HepG2 (cell line): Measurements from ENCODE around the gene APBA3. TPM values are rescaled to one million over a fixed set of nuclear protein-coding genes. Genes with fewer than 3 reads are reported as not detected.

Experiments used
- ATF4 ChIP-seq, 2 experiments: fragments of 450-650 bp in 1 of 2; sonication (generic) in 1 of 2; formaldehyde crosslinking; IDR thresholded peaks; 2 replicates each; pipeline versions ENCODE4 v1.5.0 to v1.8.0; 2020 to 2022; ENCODE audit warnings: mild to moderate bottlenecking in 1 of 2, missing genetic modification reagents in 1 of 2
- JUNB ChIP-seq: sonication (generic); formaldehyde crosslinking; IDR thresholded peaks from 2 replicates; pipeline ENCODE4 v1.8.0; 2022; ENCODE audit warnings: missing genetic modification reagents, mild to moderate bottlenecking, borderline replicate concordance
- MAFG ChIP-seq: sonication (generic); formaldehyde crosslinking; IDR thresholded peaks from 2 replicates; pipeline ENCODE4 v1.5.1; 2020; ENCODE audit warnings: mild to moderate bottlenecking, missing genetic modification reagents
- MTERF4 ChIP-seq: sonication (generic); formaldehyde crosslinking; IDR thresholded peaks from 2 replicates; pipeline ENCODE4 v1.8.0; 2023; ENCODE audit warnings: mild to moderate bottlenecking, missing genetic modification reagents
- MXD3 ChIP-seq: IDR thresholded peaks from 2 replicates; pipeline ENCODE4 v1.6.1; 2016; ENCODE audit warnings: mild to moderate bottlenecking, missing biosample characterization, missing genetic modification reagents
- PAXIP1 ChIP-seq: sonication (generic); formaldehyde crosslinking; conservative IDR thresholded peaks from 2 replicates; pipeline ENCODE4 v1.4.0; 2020; ENCODE audit warnings: mild to moderate bottlenecking, missing genetic modification reagents, moderate library complexity
- PREB ChIP-seq: sonication (generic); formaldehyde crosslinking; IDR thresholded peaks from 2 replicates; pipeline ENCODE4 v1.4.0; 2020; ENCODE audit warnings: missing genetic modification reagents
- SRY ChIP-seq: sonication (generic); formaldehyde crosslinking; IDR thresholded peaks from 2 replicates; pipeline ENCODE4 v1.8.0; 2022; ENCODE audit warnings: mild to moderate bottlenecking, missing genetic modification reagents
- TFDP2 ChIP-seq: sonication (generic); formaldehyde crosslinking; IDR thresholded peaks from 2 replicates; pipeline ENCODE4 v1.4.0; 2020; ENCODE audit warnings: missing genetic modification reagents
- THAP7 ChIP-seq: sonication (generic); formaldehyde crosslinking; IDR thresholded peaks from 2 replicates; pipeline ENCODE4 v1.8.1; 2023; ENCODE audit warnings: mild to moderate bottlenecking, missing genetic modification reagents
- YEATS4 ChIP-seq: sonication (generic); formaldehyde crosslinking; IDR thresholded peaks from 2 replicates; pipeline ENCODE4 v1.4.0; 2020; ENCODE audit warnings: missing genetic modification reagents, borderline replicate concordance
- ZKSCAN8 ChIP-seq: IDR thresholded peaks from 2 replicates; pipeline ENCODE4 v1.6.1; 2016; ENCODE audit warnings: borderline replicate concordance, missing genetic modification reagents, missing compliant biosample characterization
- ZNF180 ChIP-seq: sonication (generic); formaldehyde crosslinking; IDR thresholded peaks from 2 replicates; pipeline ENCODE4 v1.4.0; 2020; ENCODE audit warnings: low read depth, missing genetic modification reagents, borderline replicate concordance
- ZNF281 ChIP-seq: sonication (generic); formaldehyde crosslinking; IDR thresholded peaks from 2 replicates; pipeline ENCODE4 v1.4.0; 2020; ENCODE audit warnings: missing genetic modification reagents, borderline replicate concordance
- polyA plus RNA-seq, 8 experiments: library from polyadenylated mRNA; depleted of rRNA in 3 of 8; stranded (reverse) in 7 of 8; unstranded in 1 of 8; fragments of >200 nt; fragmentation: Illumina TruSeq in 4 of 8; extraction: Trizol in 4 of 8; gene quantifications; 2 replicates each; pipeline versions ENCODE4 v1.2.1 to v1.2.3, GENCODE V29; 2011 to 2016; ENCODE audit warnings: low read depth in 4 of 8, missing spikeins in 1 of 8, mixed read lengths in 1 of 8; ENCODE audit not compliant: insufficient read depth in 1 of 8
- total RNA-seq, 5 experiments: library from RNA; depleted of rRNA; stranded (reverse); fragments of >200 nt; fragmentation: Illumina TruSeq; extraction: Trizol; gene quantifications; 2 replicates each; pipeline ENCODE4 v1.2.3, GENCODE V29; 2016; ENCODE audit warnings: low read depth in 1 of 5

Gene APBA3
- total and polyA plus RNA-seq, 2 of the 13 experiments (the other 11 are each of a cell fraction or from before 2014, with no cell fraction given), result 14.2 to 14.3 TPM

- TF ChIP-seq TFDP2 (CRISPR knock-in tag) (no peak), ZNF281 (no peak), ZKSCAN8 (CRISPR knock-in tag) (no peak), PAXIP1 (CRISPR knock-in tag) (no peak), SRY (CRISPR knock-in tag) (peak; percentile 77; the same call in 1 of the 2 replicates), ATF4 (CRISPR knock-in tag; IDR thresholded peaks at IDR 0.05) (peak in 1 of 2 experiments; percentile 80; a peak in 2 of 4 replicates), MTERF4 (CRISPR knock-in tag) (no peak), MAFG (no peak), YEATS4 (CRISPR knock-in tag) (peak; percentile 79), ZNF180 (no peak), THAP7 (CRISPR knock-in tag) (no peak), PREB (CRISPR knock-in tag) (no peak), MXD3 (peak; percentile 53; the same call in 1 of the 2 replicates), JUNB (CRISPR knock-in tag) (no peak)
Measured at GRCh38 chr19:3762501-3763459, 1.3 kb upstream of the APBA3 start, which contains the start of gene MRPL54 (continued).
